Measurements from ENCODE around the gene RHBDD1. TPM values are rescaled to one million over a fixed set of nuclear protein-coding genes. Genes with fewer than 3 reads are reported as not detected.

Gene RHBDD1
- total and polyA plus RNA-seq, 2 donors from 2014 or later = 8.3 to 49.9 TPM

DNA sequence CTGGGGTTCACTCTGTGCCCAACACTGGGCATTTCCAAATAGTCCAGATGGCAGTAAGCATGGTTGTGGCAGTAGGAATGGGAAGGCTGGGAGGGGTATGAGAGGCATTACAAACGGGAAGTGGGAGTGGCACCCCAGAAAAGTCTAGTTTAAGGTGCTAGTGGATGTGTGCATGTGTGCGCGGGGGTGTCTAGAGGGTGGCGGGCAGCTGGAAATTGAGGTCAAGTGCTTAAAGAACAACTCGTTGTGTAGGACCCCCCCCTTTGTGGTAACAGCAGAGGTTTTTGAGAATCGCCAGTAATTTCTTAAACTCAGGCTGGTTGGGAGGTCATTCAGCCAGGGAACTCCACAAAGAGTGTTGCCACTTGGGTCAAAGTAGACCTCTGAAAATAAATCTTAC lies 69.9 kb downstream of the RHBDD1 start:
- intact Hi-C loops (cut with DNase I) = no loop called here
- DNase-seq (no peak), FAIRE-seq (no peak)
- H3K9me3 ChIP-seq (ENCODE audit: control insufficient read depth in 2 of 3, insufficient read depth in 1 of 3, low read length in 3 of 3) = no peaks in the 10 kb centered on the region
- peaks cover 2 to 7% (median 3%) of the 10 kb centered on the region in 3 donors for H3K4me1 ChIP-seq (ENCODE audit: control insufficient read depth in 2 of 3, insufficient read depth in 2 of 3, low read depth in 1 of 3, low read length in 3 of 3)
- H3K4me3 ChIP-seq (ENCODE audit: low read length in 3 of 3) = no peak overlapping the region
- H3K36me3 ChIP-seq (ENCODE audit: control insufficient read depth in 2 of 3, insufficient read depth in 3 of 3, low read length in 3 of 3) = no peaks in the 10 kb centered on the region
- H3K9ac ChIP-seq (ENCODE audit: low read length in 3 of 3) = no peak overlapping the region
- H3K27ac ChIP-seq (ENCODE audit: low read depth in 2 of 2, low read length in 2 of 2) = no peak overlapping the region
- H3K27me3 ChIP-seq (ENCODE audit: control insufficient read depth, insufficient read depth, low read length) = no peaks in the 10 kb centered on the region
- TF ChIP-seq, protein P1, sequence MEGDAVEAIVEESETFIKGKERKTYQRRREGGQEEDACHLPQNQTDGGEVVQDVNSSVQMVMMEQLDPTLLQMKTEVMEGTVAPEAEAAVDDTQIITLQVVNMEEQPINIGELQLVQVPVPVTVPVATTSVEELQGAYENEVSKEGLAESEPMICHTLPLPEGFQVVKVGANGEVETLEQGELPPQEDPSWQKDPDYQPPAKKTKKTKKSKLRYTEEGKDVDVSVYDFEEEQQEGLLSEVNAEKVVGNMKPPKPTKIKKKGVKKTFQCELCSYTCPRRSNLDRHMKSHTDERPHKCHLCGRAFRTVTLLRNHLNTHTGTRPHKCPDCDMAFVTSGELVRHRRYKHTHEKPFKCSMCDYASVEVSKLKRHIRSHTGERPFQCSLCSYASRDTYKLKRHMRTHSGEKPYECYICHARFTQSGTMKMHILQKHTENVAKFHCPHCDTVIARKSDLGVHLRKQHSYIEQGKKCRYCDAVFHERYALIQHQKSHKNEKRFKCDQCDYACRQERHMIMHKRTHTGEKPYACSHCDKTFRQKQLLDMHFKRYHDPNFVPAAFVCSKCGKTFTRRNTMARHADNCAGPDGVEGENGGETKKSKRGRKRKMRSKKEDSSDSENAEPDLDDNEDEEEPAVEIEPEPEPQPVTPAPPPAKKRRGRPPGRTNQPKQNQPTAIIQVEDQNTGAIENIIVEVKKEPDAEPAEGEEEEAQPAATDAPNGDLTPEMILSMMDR (IDR thresholded peaks at IDR 0.05; ENCODE audit: borderline replicate concordance, extremely low read depth, insufficient read depth) = no peak

DNA sequence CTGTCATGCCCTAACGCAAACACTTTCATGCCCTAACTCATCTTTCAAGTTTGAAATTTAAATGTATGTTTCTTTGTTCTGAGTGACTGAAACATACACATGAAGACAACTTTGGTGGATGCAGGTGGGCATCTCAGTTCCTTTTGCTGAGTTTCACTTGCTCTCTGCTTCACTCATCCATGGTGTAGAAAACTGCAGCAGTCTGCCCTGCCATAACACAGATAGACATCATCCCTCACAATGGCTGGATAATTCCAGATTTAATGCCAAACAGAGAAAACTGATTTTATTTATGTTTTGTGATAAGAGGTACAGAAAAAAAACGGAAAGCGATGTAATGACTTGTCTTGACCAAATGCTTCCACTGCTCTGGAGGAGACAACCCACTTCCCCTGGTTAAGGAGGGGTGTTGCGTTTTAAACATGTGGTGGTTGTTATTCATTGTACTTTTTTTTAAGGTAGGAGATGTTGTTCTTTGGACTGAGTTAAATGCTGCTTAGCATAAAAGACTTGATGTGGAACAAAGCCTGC lies 70.4 kb downstream of the RHBDD1 start:
- TF ChIP-seq, protein P1 (IDR thresholded peaks at IDR 0.05; ENCODE audit: borderline replicate concordance, extremely low read depth, insufficient read depth) = no peak
- H3K27me3 ChIP-seq (ENCODE audit: control insufficient read depth, insufficient read depth, low read length) = no peaks in the 10 kb centered on the region
- H3K9ac ChIP-seq (ENCODE audit: low read length in 3 of 3) = no peak overlapping the region
- H3K27ac ChIP-seq (ENCODE audit: low read depth in 2 of 2, low read length in 2 of 2) = no peak overlapping the region
- peaks cover 2 to 7% (median 3%) of the 10 kb centered on the region in 3 donors for H3K4me1 ChIP-seq (ENCODE audit: control insufficient read depth in 2 of 3, insufficient read depth in 2 of 3, low read depth in 1 of 3, low read length in 3 of 3)
- no peaks in the 10 kb centered on the region for H3K9me3 ChIP-seq (ENCODE audit: control insufficient read depth in 2 of 3, insufficient read depth in 1 of 3, low read length in 3 of 3)
- DNase-seq (no peak), FAIRE-seq (no peak)
- no peak overlapping the region for H3K4me3 ChIP-seq (ENCODE audit: low read length in 3 of 3)
- intact Hi-C loops (cut with DNase I) = no loop called here
- H3K36me3 ChIP-seq (ENCODE audit: control insufficient read depth in 2 of 3, insufficient read depth in 3 of 3, low read length in 3 of 3) = no peaks in the 10 kb centered on the region

DNA sequence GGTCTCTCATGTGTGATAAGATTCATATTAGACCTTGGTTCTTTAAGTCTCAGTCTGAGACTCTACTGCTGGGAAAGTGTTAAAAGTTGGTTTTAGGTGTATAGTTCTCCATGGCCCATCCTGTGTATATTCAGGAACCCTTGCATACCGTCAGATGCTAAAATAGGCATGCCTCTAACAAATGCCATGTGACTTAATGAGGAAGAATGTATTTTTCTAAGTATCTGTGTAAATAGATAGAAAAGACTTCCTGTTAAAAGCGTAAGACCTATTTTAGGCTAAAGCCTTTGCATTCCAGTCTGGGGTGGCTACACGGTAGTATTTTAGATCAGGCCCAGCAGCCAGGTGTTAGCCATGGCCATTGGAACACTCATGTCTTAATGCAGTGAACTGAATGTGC lies 73.3 kb downstream of the RHBDD1 start:
- TF ChIP-seq, protein P1 (IDR thresholded peaks at IDR 0.05; ENCODE audit: borderline replicate concordance, extremely low read depth, insufficient read depth) = no peak
- Histone ChIP-seq H3K4me3 (ENCODE audit: low read length in 3 of 3) (no peak overlapping the region), H3K27ac (ENCODE audit: low read depth in 2 of 2, low read length in 2 of 2) (no peak overlapping the region), H3K9me3 (ENCODE audit: control insufficient read depth in 2 of 3, insufficient read depth in 1 of 3, low read length in 3 of 3) (no peaks in the 10 kb centered on the region), H3K4me1 (ENCODE audit: control insufficient read depth in 2 of 3, insufficient read depth in 2 of 3, low read depth in 1 of 3, low read length in 3 of 3) (peaks cover 2 to 7% (median 3%) of the 10 kb centered on the region in 3 donors), H3K36me3 (ENCODE audit: control insufficient read depth in 2 of 3, insufficient read depth in 3 of 3, low read length in 3 of 3) (no peaks in the 10 kb centered on the region), H3K9ac (ENCODE audit: low read length in 3 of 3) (no peak overlapping the region), H3K27me3 (ENCODE audit: control insufficient read depth, insufficient read depth, low read length) (no peaks in the 10 kb centered on the region)
- intact Hi-C loops (cut with DNase I) = no loop called here
- DNase-seq (no peak), FAIRE-seq (no peak)

DNA sequence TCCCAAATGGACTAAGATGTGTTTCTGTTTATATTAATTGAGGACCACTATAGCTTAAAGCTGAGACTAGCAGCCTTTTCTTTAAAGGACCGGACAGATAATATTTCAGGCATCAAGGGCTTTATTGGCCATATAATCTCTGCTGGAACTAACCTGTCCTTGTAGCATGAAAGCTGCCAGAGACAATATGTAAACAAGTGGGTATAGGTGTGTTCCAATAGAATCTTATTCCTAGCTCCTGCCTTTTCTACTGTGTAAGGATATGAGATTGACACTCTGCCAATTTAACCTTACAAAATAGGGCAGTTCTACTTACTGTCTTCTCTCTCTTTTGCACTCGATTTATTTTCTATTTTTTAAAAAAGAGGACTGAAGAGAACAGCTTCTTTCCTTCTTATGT lies 74.0 kb downstream of the RHBDD1 start:
- Histone ChIP-seq H3K27me3 (ENCODE audit: control insufficient read depth, insufficient read depth, low read length) (no peaks in the 10 kb centered on the region), H3K4me1 (ENCODE audit: control insufficient read depth in 2 of 3, insufficient read depth in 2 of 3, low read depth in 1 of 3, low read length in 3 of 3) (peaks cover 2 to 7% (median 3%) of the 10 kb centered on the region in 3 donors), H3K27ac (ENCODE audit: low read depth in 2 of 2, low read length in 2 of 2) (no peak overlapping the region), H3K36me3 (ENCODE audit: control insufficient read depth in 2 of 3, insufficient read depth in 3 of 3, low read length in 3 of 3) (no peaks in the 10 kb centered on the region), H3K9ac (ENCODE audit: low read length in 3 of 3) (no peak overlapping the region), H3K9me3 (ENCODE audit: control insufficient read depth in 2 of 3, insufficient read depth in 1 of 3, low read length in 3 of 3) (no peaks in the 10 kb centered on the region), H3K4me3 (ENCODE audit: low read length in 3 of 3) (no peak overlapping the region)
- intact Hi-C loops (cut with DNase I) = no loop called here
- TF ChIP-seq, protein P1 (IDR thresholded peaks at IDR 0.05; ENCODE audit: borderline replicate concordance, extremely low read depth, insufficient read depth) = no peak
- FAIRE-seq = no peak
- DNase-seq = no peak

Data from kidney (tissue), 14 donors.